Measurements from ENCODE around the gene SEC11A.
"Not testable (repeated sequence)": the region's sequence is repeated elsewhere in the genome, so short reads cannot be mapped to it uniquely, and the experiment has no call there.

Gene SEC11A

GRCh38 chr15:84752700-84753099 lies 36.8 kb upstream of the SEC11A start:
- H3K4me3 ChIP-seq (ENCODE audit: insufficient read depth, low read depth, low read length) = no peak overlapping the region
- H3K27me3 ChIP-seq (ENCODE audit: control insufficient read depth, insufficient read depth, low read length, poor library complexity, severe bottlenecking) = no peaks in the 10 kb centered on the region
- H3K4me1 ChIP-seq (ENCODE audit: control insufficient read depth, insufficient read depth, low read length) = peaks cover 7% of the 10 kb centered on the region
- H3K27ac ChIP-seq (ENCODE audit: insufficient read depth, low read depth, low read length, poor library complexity, severe bottlenecking) = no peak overlapping the region
- WGBS, 2 experiments = 87 to 98% methylated on average over 2 to 3 of the region's 3 CpGs
- no peaks in the 10 kb centered on the region for H3K36me3 ChIP-seq (ENCODE audit: control insufficient read depth, insufficient read depth, low read length)
- H3K9me3 ChIP-seq (ENCODE audit: control insufficient read depth, low read length) = no peaks in the 10 kb centered on the region

DNA sequence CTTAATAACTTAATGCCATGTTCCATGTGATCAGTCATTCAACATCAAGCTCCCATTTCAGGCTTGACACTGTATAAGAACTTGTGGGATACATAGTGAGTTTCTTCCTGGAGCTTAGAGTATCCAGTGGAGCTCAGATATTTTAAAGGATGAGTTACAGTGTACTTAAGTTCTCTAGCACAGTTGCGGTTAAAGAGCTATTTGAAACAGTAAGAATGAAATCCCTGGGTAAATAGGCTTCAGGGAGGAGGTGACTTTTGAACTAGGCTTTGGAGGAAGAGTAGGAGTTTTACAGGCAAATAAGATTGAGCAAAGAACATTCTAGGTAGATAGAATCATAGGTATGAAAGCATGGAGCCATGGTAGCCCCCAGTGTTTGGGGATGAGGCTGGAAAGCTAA lies 36.3 kb upstream of the SEC11A start:
- H3K27ac ChIP-seq (ENCODE audit: insufficient read depth, low read depth, low read length, poor library complexity, severe bottlenecking) = no peak overlapping the region
- peaks cover 7% of the 10 kb centered on the region for H3K4me1 ChIP-seq (ENCODE audit: control insufficient read depth, insufficient read depth, low read length)
- no peaks in the 10 kb centered on the region for H3K36me3 ChIP-seq (ENCODE audit: control insufficient read depth, insufficient read depth, low read length)
- WGBS, 2 experiments = 97 to 99% methylated on average over 1 of the region's 1 CpG
- no peak overlapping the region for H3K4me3 ChIP-seq (ENCODE audit: insufficient read depth, low read depth, low read length)
- no peaks in the 10 kb centered on the region for H3K9me3 ChIP-seq (ENCODE audit: control insufficient read depth, low read length)
- H3K27me3 ChIP-seq (ENCODE audit: control insufficient read depth, insufficient read depth, low read length, poor library complexity, severe bottlenecking) = no peaks in the 10 kb centered on the region

GRCh38 chr15:84751721-84752120 lies 35.8 kb upstream of the SEC11A start:
- H3K9me3 ChIP-seq (ENCODE audit: control insufficient read depth, low read length); H3K4me1 ChIP-seq (ENCODE audit: control insufficient read depth, insufficient read depth, low read length); H3K27me3 ChIP-seq (ENCODE audit: control insufficient read depth, insufficient read depth, low read length, poor library complexity, severe bottlenecking); H3K27ac ChIP-seq (ENCODE audit: insufficient read depth, low read depth, low read length, poor library complexity, severe bottlenecking); H3K4me3 ChIP-seq (ENCODE audit: insufficient read depth, low read depth, low read length); H3K36me3 ChIP-seq (ENCODE audit: control insufficient read depth, insufficient read depth, low read length): not testable (repeated sequence)
- 87 to 99% methylated on average over 6 of the region's 6 CpGs for WGBS, 2 experiments

GRCh38 chr15:84750583-84751092 lies 34.7 kb upstream of the SEC11A start:
- Histone ChIP-seq H3K9me3 (ENCODE audit: control insufficient read depth, low read length) (no peaks in the 10 kb centered on the region), H3K27me3 (ENCODE audit: control insufficient read depth, insufficient read depth, low read length, poor library complexity, severe bottlenecking) (no peaks in the 10 kb centered on the region), H3K4me3 (ENCODE audit: insufficient read depth, low read depth, low read length) (no peak overlapping the region), H3K4me1 (ENCODE audit: control insufficient read depth, insufficient read depth, low read length) (peaks cover 7% of the 10 kb centered on the region), H3K36me3 (ENCODE audit: control insufficient read depth, insufficient read depth, low read length) (no peaks in the 10 kb centered on the region), H3K27ac (ENCODE audit: insufficient read depth, low read depth, low read length, poor library complexity, severe bottlenecking) (no peak overlapping the region)
- 80 to 82% methylated on average over 2 of the region's 2 CpGs for WGBS, 2 experiments

- no peaks in the 10 kb centered on the region for H3K9me3 ChIP-seq (ENCODE audit: control insufficient read depth, low read length)
- peaks cover 7% of the 10 kb centered on the region for H3K4me1 ChIP-seq (ENCODE audit: control insufficient read depth, insufficient read depth, low read length)
- H3K36me3 ChIP-seq (ENCODE audit: control insufficient read depth, insufficient read depth, low read length) = no peaks in the 10 kb centered on the region
- WGBS, 2 experiments = 28 to 29% methylated on average over 15 of the region's 15 CpGs
- H3K27me3 ChIP-seq (ENCODE audit: control insufficient read depth, insufficient read depth, low read length, poor library complexity, severe bottlenecking) = no peaks in the 10 kb centered on the region
- peak overlapping the region; percentile 36 for H3K27ac ChIP-seq (ENCODE audit: insufficient read depth, low read depth, low read length, poor library complexity, severe bottlenecking)
- H3K4me3 ChIP-seq (ENCODE audit: insufficient read depth, low read depth, low read length) = peak overlapping the region; percentile 66
These were observed 33.4 kb upstream of the SEC11A start for GRCh38 chr15:84749111-84749991.

GRCh38 chr15:84748274-84749110 lies 32.6 kb upstream of the SEC11A start, which contains the start of gene ZNF592:
ZNF592 (plus strand) TSS chr15:84748592; CDS start chr15:84782676, 34,084 bp downstream.
- no peaks in the 10 kb centered on the region for H3K27me3 ChIP-seq (ENCODE audit: control insufficient read depth, insufficient read depth, low read length, poor library complexity, severe bottlenecking)
- H3K9me3 ChIP-seq (ENCODE audit: control insufficient read depth, low read length) = no peaks in the 10 kb centered on the region
- WGBS, 2 experiments = 0% methylated on average over 127 of the region's 127 CpGs
- H3K36me3 ChIP-seq (ENCODE audit: control insufficient read depth, insufficient read depth, low read length) = no peaks in the 10 kb centered on the region
- H3K27ac ChIP-seq (ENCODE audit: insufficient read depth, low read depth, low read length, poor library complexity, severe bottlenecking) = peak within 1 kb of the TSS; percentile 91
- H3K4me1 ChIP-seq (ENCODE audit: control insufficient read depth, insufficient read depth, low read length) = peaks cover 7% of the 10 kb centered on the region
- H3K4me3 ChIP-seq (ENCODE audit: insufficient read depth, low read depth, low read length) = peak within 1 kb of the TSS; percentile 66

GRCh38 chr15:84747416-84748273 lies 31.7 kb upstream of the SEC11A start:
- H3K9me3 ChIP-seq (ENCODE audit: control insufficient read depth, low read length) = no peaks in the 10 kb centered on the region
- H3K4me1 ChIP-seq (ENCODE audit: control insufficient read depth, insufficient read depth, low read length) = peaks cover 7% of the 10 kb centered on the region
- peak overlapping the region; percentile 91 for H3K27ac ChIP-seq (ENCODE audit: insufficient read depth, low read depth, low read length, poor library complexity, severe bottlenecking)
- 4 to 5% methylated on average over 46 of the region's 46 CpGs for WGBS, 2 experiments
- H3K36me3 ChIP-seq (ENCODE audit: control insufficient read depth, insufficient read depth, low read length) = no peaks in the 10 kb centered on the region
- peak overlapping the region; percentile 66 for H3K4me3 ChIP-seq (ENCODE audit: insufficient read depth, low read depth, low read length)
- no peaks in the 10 kb centered on the region for H3K27me3 ChIP-seq (ENCODE audit: control insufficient read depth, insufficient read depth, low read length, poor library complexity, severe bottlenecking)

GRCh38 chr15:84741121-84741520 lies 25.2 kb upstream of the SEC11A start:
- no peaks in the 10 kb centered on the region for H3K36me3 ChIP-seq (ENCODE audit: control insufficient read depth, insufficient read depth, low read length)
- no peaks in the 10 kb centered on the region for H3K4me1 ChIP-seq (ENCODE audit: control insufficient read depth, insufficient read depth, low read length)
- WGBS, 2 experiments = 84 to 86% methylated on average over 2 of the region's 2 CpGs
- H3K27ac ChIP-seq (ENCODE audit: insufficient read depth, low read depth, low read length, poor library complexity, severe bottlenecking) = no peak overlapping the region
- no peak overlapping the region for H3K4me3 ChIP-seq (ENCODE audit: insufficient read depth, low read depth, low read length)
- no peaks in the 10 kb centered on the region for H3K9me3 ChIP-seq (ENCODE audit: control insufficient read depth, low read length)
- H3K27me3 ChIP-seq (ENCODE audit: control insufficient read depth, insufficient read depth, low read length, poor library complexity, severe bottlenecking) = no peaks in the 10 kb centered on the region

GRCh38 chr15:84740691-84741090 lies 24.8 kb upstream of the SEC11A start:
- Histone ChIP-seq H3K36me3 (ENCODE audit: control insufficient read depth, insufficient read depth, low read length) (no peaks in the 10 kb centered on the region), H3K27me3 (ENCODE audit: control insufficient read depth, insufficient read depth, low read length, poor library complexity, severe bottlenecking) (no peaks in the 10 kb centered on the region), H3K4me1 (ENCODE audit: control insufficient read depth, insufficient read depth, low read length) (no peaks in the 10 kb centered on the region), H3K9me3 (ENCODE audit: control insufficient read depth, low read length) (no peaks in the 10 kb centered on the region), H3K4me3 (ENCODE audit: insufficient read depth, low read depth, low read length) (no peak overlapping the region), H3K27ac (ENCODE audit: insufficient read depth, low read depth, low read length, poor library complexity, severe bottlenecking) (no peak overlapping the region)
- WGBS, 2 experiments = 91% methylated on average over 4 of the region's 4 CpGs
